IMR-90 (cell line): ENCODE results near the gene TGFA. TPM values are rescaled to one million over a fixed set of nuclear protein-coding genes. Genes with fewer than 3 reads are reported as not detected.

Experiments
- ATAC-seq: fragments of 200-7000 bp; cut with Tn5 transposase; 2 replicates; pipeline ENCODE4 v1.9.1; 2020; ENCODE audit warnings: low read depth, mild to moderate bottlenecking, moderate library complexity
- BruUV-seq: library from RNA; stranded (reverse); fragments of 400-500 nt; replicated peaks from 2 replicates; lab custom pipeline; 2021; lab: Mats Ljungman, UMichigan
- CTCF ChIA-PET: fragments of 300-600 bp; formaldehyde crosslinking; extraction: SDS; loops from one replicate; lab custom pipeline; 2021; ENCODE audit warnings: antibody characterized with exemption; lab: Yijun Ruan, JAX
- POLR2A ChIA-PET: fragments of 300-600 bp; sonication (Branson Sonifier 250); formaldehyde crosslinking; loops from one replicate; lab custom pipeline; 2022; ENCODE audit warnings: antibody characterized with exemption; ENCODE audit not compliant: unreplicated experiment; lab: Charles Lee
- DNase-seq: peaks from one replicate; pipeline ENCODE4 v3.0.0; 2013
- H2AFZ ChIP-seq: replicated peaks from 2 replicates; pipeline ENCODE3; 2013; ENCODE audit warnings: low read length, mild to moderate bottlenecking; ENCODE audit not compliant: poor library complexity
- H2AK5ac ChIP-seq: 2 replicates; pipeline ENCODE4 v1.6.1; 2013; ENCODE audit warnings: low read depth, low read length, inconsistent platforms
- H2AK9ac ChIP-seq: replicated peaks from 2 replicates; pipeline ENCODE3; 2013; ENCODE audit warnings: mild to moderate bottlenecking, low read depth, low read length, moderate library complexity; ENCODE audit not compliant: poor library complexity
- H2BK120ac ChIP-seq: 2 replicates; pipeline ENCODE4 v1.6.1; 2013; ENCODE audit warnings: low read depth, low read length, inconsistent platforms
- H2BK15ac ChIP-seq: 3 replicates; pipeline ENCODE4 v1.6.1; 2013; ENCODE audit warnings: low read depth, low read length, inconsistent platforms
- H2BK20ac ChIP-seq: 2 replicates; pipeline ENCODE4 v1.6.1; 2013; ENCODE audit warnings: low read depth, mild to moderate bottlenecking, inconsistent platforms, low read length, moderate library complexity
- H2BK5ac ChIP-seq: 2 replicates; pipeline ENCODE4 v1.6.1; 2013; ENCODE audit warnings: mild to moderate bottlenecking, low read depth, low read length, inconsistent platforms; ENCODE audit not compliant: poor library complexity, severe bottlenecking
- H3K14ac ChIP-seq: replicated peaks from 2 replicates; pipeline ENCODE4 v1.6.1; 2013; ENCODE audit warnings: low read depth, low read length, inconsistent platforms
- H3K18ac ChIP-seq: 2 replicates; pipeline ENCODE4 v1.6.1; 2013; ENCODE audit warnings: low read depth, low read length, control low read depth
- H3K23ac ChIP-seq: 2 replicates; pipeline ENCODE4 v1.6.1; 2013; ENCODE audit warnings: low read depth, low read length, inconsistent platforms
- H3K27ac ChIP-seq: 2 replicates; pipeline ENCODE4 v1.5.1; 2013; ENCODE audit warnings: mild to moderate bottlenecking, control low read depth, low read length; ENCODE audit not compliant: insufficient read depth
- H3K27me3 ChIP-seq: 2 replicates; pipeline ENCODE4 v1.6.1; 2013; ENCODE audit warnings: low read length; ENCODE audit not compliant: control insufficient read depth, insufficient read depth
- H3K36me3 ChIP-seq: 2 replicates; pipeline ENCODE4 v1.6.1; 2013; ENCODE audit warnings: low read length, mixed read lengths; ENCODE audit not compliant: control insufficient read depth, insufficient read depth
- H3K4ac ChIP-seq: 2 replicates; pipeline ENCODE4 v1.6.1; 2013; ENCODE audit warnings: low read depth, low read length, inconsistent platforms
- H3K4me1 ChIP-seq: 2 replicates; pipeline ENCODE4 v1.6.1; 2013; ENCODE audit warnings: low read length, mixed read lengths; ENCODE audit not compliant: control insufficient read depth, insufficient read depth
- H3K4me2 ChIP-seq: 2 replicates; pipeline ENCODE4 v1.6.1; 2013; ENCODE audit warnings: low read depth, mild to moderate bottlenecking, control low read depth, low read length, moderate library complexity
- H3K4me3 ChIP-seq: 2 replicates; pipeline ENCODE4 v1.5.1; 2013; ENCODE audit warnings: low read depth, mild to moderate bottlenecking, control low read depth, low read length, moderate library complexity; ENCODE audit not compliant: insufficient read depth
- H3K56ac ChIP-seq: 2 replicates; pipeline ENCODE4 v1.6.1; 2013; ENCODE audit warnings: low read length, inconsistent platforms; ENCODE audit not compliant: insufficient read depth; ENCODE audit errors: extremely low read depth
- H3K79me1 ChIP-seq, 2 experiments: 2 replicates each; pipeline ENCODE4 v1.6.1; 2013; ENCODE audit warnings: low read length in 2 of 2, inconsistent platforms in 1 of 2, low read depth in 1 of 2
- H3K9ac ChIP-seq: 2 replicates; pipeline ENCODE4 v1.6.1; 2013; ENCODE audit warnings: low read depth, low read length, control low read depth
- H3K9me1 ChIP-seq: 2 replicates; pipeline ENCODE4 v1.6.1; 2013; ENCODE audit warnings: low read length, inconsistent platforms; ENCODE audit not compliant: insufficient read depth
- H3K9me3 ChIP-seq: 2 replicates; pipeline ENCODE4 v1.6.1; 2013; ENCODE audit warnings: low read length; ENCODE audit not compliant: control insufficient read depth, insufficient read depth
- H4K20me1 ChIP-seq: 2 replicates; pipeline ENCODE4 v1.6.1; 2013; ENCODE audit warnings: low read length, inconsistent platforms; ENCODE audit not compliant: insufficient read depth
- H4K5ac ChIP-seq: 2 replicates; pipeline ENCODE4 v1.6.1; 2013; ENCODE audit warnings: mild to moderate bottlenecking, low read depth, low read length, control low read depth
- H4K8ac ChIP-seq, 2 experiments: 2 replicates each; pipeline ENCODE4 v1.6.1; 2013; ENCODE audit warnings: low read depth in 2 of 2, low read length in 2 of 2, control low read depth in 1 of 2, inconsistent platforms in 1 of 2
- H4K91ac ChIP-seq: 2 replicates; pipeline ENCODE4 v1.6.1; 2013; ENCODE audit warnings: low read depth, low read length, inconsistent platforms; ENCODE audit not compliant: insufficient read depth
- BHLHE40 ChIP-seq: fragments of 150-350 bp; IDR thresholded peaks from 2 replicates; pipeline ENCODE4 v1.6.1; 2016; ENCODE audit warnings: mild to moderate bottlenecking, low read depth, low read length
- CHD1 ChIP-seq: IDR thresholded peaks from 2 replicates; pipeline ENCODE4 v1.6.1; 2012; ENCODE audit warnings: low read depth, low read length, improper control_type of control experiment
- FOS ChIP-seq: fragments of 150-350 bp; IDR thresholded peaks from 2 replicates; pipeline ENCODE4 v1.6.1; 2016; ENCODE audit warnings: low read depth, low read length
- MAFK ChIP-seq: IDR thresholded peaks from 2 replicates; pipeline ENCODE4 v1.6.1; 2012; ENCODE audit warnings: low read depth, low read length, improper control_type of control experiment
- MAZ ChIP-seq: IDR thresholded peaks from 2 replicates; pipeline ENCODE4 v1.6.1; 2012; ENCODE audit warnings: low read depth, mild to moderate bottlenecking, low read length, improper control_type of control experiment, moderate library complexity, borderline replicate concordance
- MXI1 ChIP-seq: IDR thresholded peaks from 2 replicates; pipeline ENCODE4 v1.6.1; 2012; ENCODE audit warnings: low read depth, mild to moderate bottlenecking, low read length, moderate library complexity, borderline replicate concordance
- POLR2A ChIP-seq: IDR thresholded peaks from 2 replicates; pipeline ENCODE4 v1.6.1; 2012; ENCODE audit warnings: mild to moderate bottlenecking, low read depth, low read length
- RAD21 ChIP-seq: IDR thresholded peaks from 2 replicates; pipeline ENCODE4 v1.6.1; 2012; ENCODE audit warnings: low read length, improper control_type of control experiment
- RFX5 ChIP-seq: IDR thresholded peaks from 2 replicates; pipeline ENCODE4 v1.8.0; 2012; ENCODE audit warnings: low read depth, mild to moderate bottlenecking, low read length, moderate library complexity
- SMC3 ChIP-seq: fragments of 150-350 bp; IDR thresholded peaks from 2 replicates; pipeline ENCODE4 v1.6.1; 2016; ENCODE audit warnings: low read depth, mild to moderate bottlenecking, antibody characterized with exemption, low read length, moderate library complexity
- WGBS, 2 experiments: methylation state at CpG; one replicate each; pipeline versions ENCODE4 v1.1.5 to v1.1.7; 2013; ENCODE audit warnings: missing lambda C conversion rate in 2 of 2; ENCODE audit not compliant: insufficient read length in 1 of 2; ENCODE audit errors: extremely low coverage in 2 of 2; 5-methylcytosine and 5-hydroxymethylcytosine counted together
- dilution Hi-C: fragments of 300-500 bp; cut with HindIII; formaldehyde crosslinking; loops from one replicate; pipeline ENCODE4 v1.14.3; 2018; ENCODE audit warnings: low sequenced_read_pairs; ENCODE audit not compliant: unreplicated experiment
- in situ Hi-C: fragments of 300-500 bp; cut with MboI; formaldehyde crosslinking; loops from 3 replicates; pipeline ENCODE4 v1.14.3; 2019; ENCODE audit warnings: low sequenced_read_pairs, inconsistent platforms, mixed read lengths
- intact Hi-C: fragments of 100-400 bp; cut with micrococcal nuclease; formaldehyde crosslinking; loops from 2 replicates; pipeline ENCODE4 v1.10.0; 2022
- polyA plus RNA-seq, 3 experiments: library from polyadenylated mRNA; depleted of rRNA; stranded (reverse); fragments of >200 nt; gene quantifications; 2 replicates each; pipeline ENCODE4 v1.2.3, GENCODE V29; 2012; ENCODE audit warnings: low replicate concordance in 1 of 3
- total RNA-seq: library from RNA; depleted of rRNA; stranded (reverse); fragments of >200 nt; gene quantifications from 2 replicates; pipeline ENCODE4 v1.2.3, GENCODE V29; 2012
- TF ChIP-seq, protein P1 (sequence below): conservative IDR thresholded peaks from 2 replicates; pipeline ENCODE4 v1.5.1; 2012; ENCODE audit warnings: mild to moderate bottlenecking, low read depth, low read length, improper control_type of control experiment

Gene TGFA
- total and polyA plus RNA-seq, 2 of the 4 experiments (the other 2 are of a cell fraction), result not detected

DNA sequence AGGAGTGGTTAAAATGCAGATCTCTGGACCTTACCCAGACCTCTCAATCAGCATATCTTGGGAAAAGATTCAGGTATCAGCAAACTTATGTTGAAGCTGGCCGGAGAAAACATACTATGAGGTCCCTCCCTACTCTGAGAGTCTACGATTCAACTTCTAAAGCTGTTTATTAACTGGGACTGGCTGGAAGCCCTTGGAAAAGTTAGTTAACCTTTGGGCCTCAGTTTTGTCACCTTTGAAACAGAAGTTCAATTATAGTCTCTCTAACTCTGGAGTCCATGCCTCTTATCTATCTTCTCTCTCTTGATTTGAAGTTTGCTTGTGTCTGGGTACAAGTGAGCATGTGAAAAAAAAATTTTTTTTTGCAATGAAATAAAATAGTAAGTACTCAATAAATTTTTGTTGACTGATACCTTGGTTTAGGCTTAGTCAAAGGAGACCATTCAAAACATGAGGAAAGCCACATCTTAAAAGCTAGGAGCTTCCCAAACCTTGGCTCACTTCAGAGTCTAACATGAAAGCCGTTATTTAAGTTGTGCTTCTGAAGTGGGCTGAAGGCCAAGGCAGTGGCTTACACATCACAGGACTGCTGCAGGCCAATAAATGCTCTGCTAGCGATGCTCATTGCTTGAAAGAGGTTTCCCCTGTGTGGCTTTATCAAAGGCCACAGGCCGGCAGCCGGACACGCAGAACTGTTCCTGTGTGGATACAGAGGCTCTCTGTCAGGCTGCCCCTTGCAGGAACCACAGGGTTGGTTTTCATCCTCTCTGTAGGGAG lies 141.1 kb downstream of the TGFA start:
- Histone ChIP-seq H3K27me3 (peaks cover 9% of the 10 kb centered on the region), H3K9me3 (no peaks in the 10 kb centered on the region), H2AK5ac (no peak overlapping the region), H4K91ac (no peak overlapping the region), H3K18ac (no peak overlapping the region), H2BK15ac (no peak overlapping the region), H4K20me1 (no peaks in the 10 kb centered on the region), H2BK20ac (no peak overlapping the region), H2AFZ (no peak overlapping the region), H3K4ac (no peak overlapping the region), H2AK9ac (no peak overlapping the region), H3K9me1 (no peaks in the 10 kb centered on the region), H3K4me3 (no peak overlapping the region), H4K5ac (no peak overlapping the region), H3K36me3 (no peaks in the 10 kb centered on the region), H3K27ac (no peak overlapping the region), H3K4me1 (no peaks in the 10 kb centered on the region), H2BK5ac (no peak overlapping the region), H3K79me1 (no peaks in the 10 kb centered on the region), H3K4me2 (no peak overlapping the region), H3K56ac (no peak overlapping the region), H2BK120ac (no peak overlapping the region), H3K23ac (no peak overlapping the region), H4K8ac (no peak overlapping the region), H3K9ac (no peak overlapping the region), H3K14ac (no peak overlapping the region)
- POLR2A ChIA-PET, result interaction anchor here (0.7 kb wide), 1 partner anchor 31 kb away, joined by 3 read pairs; no protein-coding TSS in a partner anchor
- ATAC-seq, result no peak
- in situ Hi-C loops (no loop called here), intact Hi-C loops (no loop called here), dilution Hi-C loops (no loop called here)
- BruUV-seq, result no TSS peak
- peak; percentile 7 for DNase-seq
- CTCF ChIA-PET, result no interaction called here
- WGBS, 2 experiments, result 25% methylated on average over 4 of the region's 7 CpGs; no CpG with 5 or more reads in 1 of the 2 experiments
- no peak for TF ChIP-seq FOS
- TF ChIP-seq POLR2A, result no peak
- TF ChIP-seq MAZ, result no peak
- no peak for TF ChIP-seq MAFK
- TF ChIP-seq RFX5, result no peak
- TF ChIP-seq, protein P1, sequence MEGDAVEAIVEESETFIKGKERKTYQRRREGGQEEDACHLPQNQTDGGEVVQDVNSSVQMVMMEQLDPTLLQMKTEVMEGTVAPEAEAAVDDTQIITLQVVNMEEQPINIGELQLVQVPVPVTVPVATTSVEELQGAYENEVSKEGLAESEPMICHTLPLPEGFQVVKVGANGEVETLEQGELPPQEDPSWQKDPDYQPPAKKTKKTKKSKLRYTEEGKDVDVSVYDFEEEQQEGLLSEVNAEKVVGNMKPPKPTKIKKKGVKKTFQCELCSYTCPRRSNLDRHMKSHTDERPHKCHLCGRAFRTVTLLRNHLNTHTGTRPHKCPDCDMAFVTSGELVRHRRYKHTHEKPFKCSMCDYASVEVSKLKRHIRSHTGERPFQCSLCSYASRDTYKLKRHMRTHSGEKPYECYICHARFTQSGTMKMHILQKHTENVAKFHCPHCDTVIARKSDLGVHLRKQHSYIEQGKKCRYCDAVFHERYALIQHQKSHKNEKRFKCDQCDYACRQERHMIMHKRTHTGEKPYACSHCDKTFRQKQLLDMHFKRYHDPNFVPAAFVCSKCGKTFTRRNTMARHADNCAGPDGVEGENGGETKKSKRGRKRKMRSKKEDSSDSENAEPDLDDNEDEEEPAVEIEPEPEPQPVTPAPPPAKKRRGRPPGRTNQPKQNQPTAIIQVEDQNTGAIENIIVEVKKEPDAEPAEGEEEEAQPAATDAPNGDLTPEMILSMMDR, result no peak
- TF ChIP-seq BHLHE40, result no peak
- no peak for TF ChIP-seq SMC3
- TF ChIP-seq CHD1, result no peak
- no peak for TF ChIP-seq RAD21
- no peak for TF ChIP-seq MXI1
